Colon (tissue), 2 donors: Measurements from ENCODE around the gene CD34.
"Not testable (repeated sequence)": the region's sequence is repeated elsewhere in the genome, so short reads cannot be mapped to it uniquely, and the experiment has no call there.

Experiments used
- FAIRE-seq: peaks from 2 replicates; lab custom pipeline; 2012; peaks lifted over from hg19 to GRCh38; lab: Jason Lieb, UNC
- donor health status: control.
- donor health status: control.

Gene CD34

DNA sequence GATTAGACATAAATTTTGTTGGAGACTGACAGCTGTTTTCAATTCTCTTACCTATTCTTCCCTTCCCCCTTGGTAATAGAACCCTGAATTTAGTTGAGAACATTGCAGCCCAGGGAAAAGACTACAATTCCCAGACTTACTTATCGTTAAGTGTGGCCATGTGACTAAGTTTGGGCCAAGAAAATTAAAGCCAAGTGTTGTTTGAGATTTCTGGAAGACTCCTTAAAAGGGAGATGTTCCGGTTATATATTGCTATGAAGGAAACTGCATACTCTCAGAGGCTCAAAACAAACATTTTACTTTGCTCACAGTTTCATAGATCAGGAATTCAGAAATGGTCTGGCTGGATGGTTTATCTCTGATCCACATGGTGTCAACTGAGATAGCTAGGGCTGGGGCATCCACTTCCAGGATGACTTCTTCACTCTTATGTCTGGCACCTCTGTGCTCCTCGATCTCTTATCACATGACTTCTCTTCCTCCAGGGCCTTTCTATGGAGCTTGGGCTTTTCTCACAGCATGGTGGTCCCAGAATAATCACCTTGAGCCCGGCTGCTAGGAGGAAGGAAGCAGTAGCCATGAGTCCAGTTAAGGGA lies 22.4 kb upstream of the CD34 start:
- FAIRE-seq: no peak

GRCh38 chr1:207926984-207927383 lies 16.1 kb upstream of the CD34 start:
- FAIRE-seq: no peak

DNA sequence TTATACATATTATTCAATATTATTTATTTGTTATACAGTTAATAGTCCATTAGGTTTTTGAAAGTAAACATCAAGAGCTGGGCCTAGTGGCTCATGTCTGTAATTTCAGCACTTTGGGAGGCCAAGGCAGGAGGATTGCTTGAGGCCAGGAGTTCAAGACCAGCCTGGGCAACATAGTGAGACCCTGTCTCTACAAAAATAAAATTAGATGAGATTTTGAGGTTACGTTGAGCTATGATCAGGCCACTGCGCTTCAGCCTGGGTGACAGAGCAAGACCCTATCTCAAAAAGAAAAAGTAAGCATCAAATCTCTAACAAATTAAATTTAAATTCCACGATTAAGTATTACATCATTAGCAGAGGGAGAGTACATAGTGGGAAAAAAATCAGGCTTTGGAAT lies 15.0 kb upstream of the CD34 start:
- not testable (repeated sequence) for FAIRE-seq

GRCh38 chr1:207925210-207925609 lies 14.3 kb upstream of the CD34 start:
- FAIRE-seq: no peak

DNA sequence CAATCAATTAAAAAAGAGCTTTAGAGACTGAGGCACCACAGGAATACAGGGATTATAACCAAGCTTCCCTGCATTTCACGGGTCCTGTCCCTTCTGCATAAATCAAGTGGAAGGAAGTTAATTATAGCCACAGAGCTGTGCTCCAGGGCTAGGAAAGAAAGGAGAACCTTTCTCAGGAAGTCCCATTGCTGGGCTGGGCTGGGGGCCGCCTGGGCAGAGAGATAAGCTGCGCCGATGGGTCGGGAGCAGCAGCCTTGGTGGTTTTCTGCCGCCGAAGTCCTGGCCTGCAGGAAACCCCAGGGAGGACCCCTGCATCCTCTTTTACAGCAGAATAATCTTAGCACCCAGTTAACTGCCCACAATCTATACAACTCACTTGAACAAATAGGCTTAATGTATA lies 12.6 kb upstream of the CD34 start:
- FAIRE-seq: no peak

DNA sequence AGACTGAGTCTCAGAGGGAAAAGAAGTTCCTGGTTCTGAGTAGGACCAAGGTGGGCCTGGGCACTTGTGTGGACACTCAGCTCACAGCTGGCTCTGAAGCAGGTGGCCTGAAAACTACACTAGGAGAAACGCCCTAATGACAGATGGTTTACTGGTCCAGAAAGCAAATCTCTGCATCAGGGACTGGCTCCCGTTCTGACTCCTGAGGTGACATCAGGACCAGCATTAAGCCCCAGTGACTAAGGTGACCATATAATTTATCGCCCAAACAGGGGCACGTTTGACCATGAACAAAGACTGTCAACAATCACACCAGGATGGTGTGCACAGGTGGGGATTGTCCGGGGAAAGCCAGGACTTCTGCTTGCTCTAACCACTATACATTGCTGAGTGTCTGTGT lies 12.2 kb upstream of the CD34 start:
- no peak for FAIRE-seq

- no peak for FAIRE-seq
Measured at GRCh38 chr1:207922554-207922953, 11.6 kb upstream of the CD34 start.

DNA sequence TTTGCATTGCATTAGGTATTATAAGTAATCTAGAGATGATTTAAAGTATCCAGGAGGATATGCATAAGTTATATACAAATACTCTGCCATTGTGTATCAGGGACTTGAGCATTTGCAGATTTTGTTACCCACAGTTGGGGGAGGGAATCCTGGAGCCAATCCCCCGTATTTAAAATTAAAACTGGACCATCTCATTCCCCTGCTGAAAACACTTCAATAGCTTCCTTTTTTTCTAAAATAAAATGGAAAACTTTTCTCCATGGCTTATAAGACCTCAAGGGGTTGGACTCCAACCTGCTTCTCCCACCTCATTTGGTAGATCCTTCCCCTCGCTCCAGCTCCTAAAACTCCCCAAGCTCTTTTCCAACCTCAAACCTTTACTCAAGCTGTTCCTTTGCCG lies 10.4 kb upstream of the CD34 start:
- no peak for FAIRE-seq

- no peak for FAIRE-seq
Measured at GRCh38 chr1:207920444-207921021, 9.6 kb upstream of the CD34 start.

DNA sequence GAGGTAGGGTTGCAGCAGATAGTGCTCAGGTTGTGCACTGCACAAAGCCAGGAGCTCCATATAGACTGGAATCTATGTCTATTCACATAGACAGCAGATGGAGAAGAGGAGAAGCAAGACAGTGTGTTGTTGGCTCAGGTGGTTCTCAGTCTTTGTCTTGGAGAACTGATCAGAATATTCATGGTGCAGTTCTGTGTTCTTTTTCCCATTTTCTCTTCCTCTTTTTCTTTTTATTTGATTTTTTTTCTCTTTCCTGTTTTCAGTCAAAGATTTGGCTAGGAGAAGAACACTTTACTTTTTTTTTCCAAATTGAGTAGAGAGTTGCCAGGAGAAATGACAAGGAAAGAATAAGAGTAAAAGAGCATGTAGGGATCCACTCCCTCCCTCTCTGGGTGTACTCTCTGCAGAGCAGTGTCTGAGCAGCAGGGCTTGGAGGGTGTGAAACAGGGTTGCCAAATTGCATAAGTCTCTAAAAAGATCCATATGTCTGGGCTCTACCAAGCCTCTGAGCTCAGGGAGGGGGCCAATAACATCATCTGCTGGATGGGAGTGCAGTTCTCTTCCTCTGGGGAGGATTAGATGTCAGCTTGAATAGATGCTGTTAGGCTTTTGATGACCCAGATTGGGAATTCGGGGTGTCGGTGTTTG lies 8.7 kb upstream of the CD34 start:
- no peak for FAIRE-seq

- FAIRE-seq: no peak
Measured at GRCh38 chr1:207918581-207918980, 7.7 kb upstream of the CD34 start.

DNA sequence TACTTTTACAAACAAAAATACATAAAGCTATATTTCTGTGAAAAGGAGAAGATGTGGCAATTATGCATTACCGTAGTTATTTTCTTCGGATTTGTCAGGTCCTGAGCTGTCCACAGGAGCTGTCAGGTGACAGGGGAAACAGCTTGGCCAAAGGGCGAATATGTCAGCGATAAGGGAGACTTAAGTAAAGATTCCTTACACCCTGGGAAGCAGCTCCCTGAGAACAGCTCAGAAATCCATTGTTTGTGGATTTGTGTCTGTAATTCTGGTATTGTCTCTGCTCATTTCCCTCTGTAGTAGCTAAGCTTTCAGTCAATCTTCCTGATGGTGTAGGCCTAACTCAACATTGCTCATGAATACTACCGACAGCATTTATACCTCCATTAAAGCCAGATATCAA lies 7.1 kb upstream of the CD34 start:
- FAIRE-seq: no peak

- FAIRE-seq: no peak
Measured at GRCh38 chr1:207917080-207917479, 6.2 kb upstream of the CD34 start.

- no peak for FAIRE-seq
Measured at GRCh38 chr1:207913951-207914350, 3.0 kb upstream of the CD34 start.

- FAIRE-seq: no peak
Measured at GRCh38 chr1:207911856-207912760, 1.2 kb upstream of the CD34 start.

DNA sequence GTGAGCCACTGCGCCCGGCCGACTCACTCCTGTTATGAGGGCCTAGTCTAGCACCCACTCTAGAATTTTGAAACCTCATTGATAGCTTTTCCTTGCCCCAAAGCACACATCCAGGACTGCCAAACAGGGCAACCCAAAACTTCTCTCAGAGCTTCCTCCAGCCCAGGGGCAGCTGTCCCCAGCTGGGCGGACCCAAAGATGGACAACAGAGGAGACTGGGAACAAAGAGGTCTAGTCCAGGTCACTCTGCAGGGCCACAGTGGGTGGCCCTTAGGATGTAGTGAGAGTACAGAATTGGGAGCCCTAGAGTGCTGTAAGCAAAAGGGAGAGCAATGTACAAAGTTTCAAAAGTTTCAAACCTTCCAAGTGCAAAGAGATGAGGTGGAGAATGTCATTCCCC lies 1.2 kb downstream of the CD34 start:
- FAIRE-seq: no peak

GRCh38 chr1:207908107-207908734 lies 2.7 kb downstream of the CD34 start:
- no peak for FAIRE-seq

GRCh38 chr1:207904391-207904790 lies 6.5 kb downstream of the CD34 start:
- FAIRE-seq: no peak

DNA sequence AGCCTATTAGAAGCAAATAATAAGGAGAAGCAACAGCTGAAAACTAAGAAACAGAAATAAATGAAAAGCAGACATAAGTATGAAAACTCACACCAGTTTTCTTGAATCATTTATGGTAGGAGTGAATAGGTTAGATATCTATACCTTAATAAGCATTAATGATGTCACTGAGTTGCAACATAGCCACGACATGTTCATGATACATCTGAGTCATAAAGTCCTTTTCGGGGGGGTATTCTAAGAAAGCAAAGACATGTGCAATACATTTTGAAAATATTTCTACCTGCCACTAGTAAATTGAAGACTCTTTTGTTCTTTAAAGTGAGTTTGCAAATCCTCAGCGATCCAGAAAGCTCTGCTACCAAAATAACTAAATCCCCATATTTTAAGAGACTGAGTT lies 7.2 kb downstream of the CD34 start:
- FAIRE-seq: no peak

GRCh38 chr1:207903053-207903452 lies 7.9 kb downstream of the CD34 start:
- no peak for FAIRE-seq

DNA sequence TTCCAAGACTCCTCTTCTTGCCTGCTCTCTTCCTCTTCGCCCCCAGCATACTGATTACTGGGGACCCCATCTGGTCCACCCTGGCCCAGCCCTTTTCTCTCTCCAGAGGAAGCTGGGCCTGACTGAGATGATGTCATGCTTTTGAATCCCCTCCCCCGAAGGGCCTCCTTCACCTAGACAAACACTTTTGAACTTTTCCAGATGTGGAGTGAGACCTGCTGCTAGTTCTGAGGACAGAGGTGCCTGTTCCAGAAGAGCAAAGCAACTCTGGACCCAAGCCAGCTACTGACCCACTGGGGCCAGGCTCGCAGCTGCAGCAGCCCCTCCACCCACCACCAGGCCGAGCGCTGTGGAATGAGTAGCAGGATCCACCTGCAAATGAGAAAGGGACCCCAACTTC lies 8.4 kb downstream of the CD34 start:
- FAIRE-seq: no peak

- no peak for FAIRE-seq
Measured at GRCh38 chr1:207901041-207901653, 9.8 kb downstream of the CD34 start.
